DMS53 treated with DMSO at 0.1 percent for 48 hours (cell line): ENCODE measurements around the gene PBX3.

ENCODE experiments used
- DNase-seq: peaks from one replicate; lab custom pipeline; 2025; ENCODE audit not compliant: unreplicated experiment; lab: John Stamatoyannopoulos, UW

The PBX3 gene

GRCh38 chr9:126016579-126017290, 269.6 kb downstream of the PBX3 start:
- no peak for DNase-seq
